Vagina (tissue), 2 donors: ENCODE results near the gene NR3C2. TPM values are rescaled to one million over a fixed set of nuclear protein-coding genes. Genes with fewer than 3 reads are reported as not detected.

Experiments used
- DNase-seq, 2 donors: peaks; one replicate each; pipeline ENCODE4 v3.0.0-alpha.2; 2017; ENCODE audit errors: extremely low spot score in 2 of 2
- H3K27ac ChIP-seq: fragments of 200-600 bp; sonication (generic); one replicate; pipeline ENCODE4 v1.5.1; 2019
- H3K27me3 ChIP-seq: fragments of 200-600 bp; sonication (generic); one replicate; pipeline ENCODE4 v1.5.1; 2019
- H3K36me3 ChIP-seq, 2 donors: fragments of 200-600 bp; sonication (generic); one replicate each; pipeline ENCODE4 v1.5.1; 2017 to 2019
- H3K4me1 ChIP-seq: fragments of 200-600 bp; sonication (generic); one replicate; pipeline ENCODE4 v1.5.1; 2019
- H3K4me3 ChIP-seq, 2 donors: fragments of 200-600 bp; sonication (generic); 1 replicate in 1 of 2; 2 replicates in 1 of 2; pipeline ENCODE4 v1.5.1; 2016 to 2019
- H3K9me3 ChIP-seq: fragments of 200-600 bp; sonication (generic); one replicate; pipeline ENCODE4 v1.5.1; 2019
- CTCF ChIP-seq, 3 experiments: fragments of 450-650 bp in 2 of 3; fragments of 200-600 bp in 1 of 3; sonication (generic) in 1 of 3; IDR thresholded peaks; one replicate each; pipeline ENCODE4 v1.5.1; 2017 to 2019; ENCODE audit warnings: antibody characterized with exemption in 3 of 3, mild to moderate bottlenecking in 2 of 3, moderate library complexity in 2 of 3
- POLR2A ChIP-seq, 2 donors: fragments of 450-650 bp; IDR thresholded peaks; one replicate each; pipeline ENCODE4 v1.6.1; 2017; ENCODE audit warnings: antibody characterized with exemption in 2 of 2, mild to moderate bottlenecking in 2 of 2, moderate library complexity in 2 of 2
- POLR2AphosphoS5 ChIP-seq, 2 donors: sonication (generic); formaldehyde crosslinking; IDR thresholded peaks; one replicate each; pipeline ENCODE4 v1.9.0; 2017; ENCODE audit warnings: antibody characterized with exemption in 2 of 2, mild to moderate bottlenecking in 2 of 2, low read depth in 1 of 2; ENCODE audit not compliant: insufficient read depth in 1 of 2
- intact Hi-C: fragments of 100-400 bp; cut with DNase I; formaldehyde crosslinking; loops from one replicate; pipeline ENCODE4 v1.15.1; 2023
- total RNA-seq: library from RNA; depleted of rRNA; stranded (reverse); fragments of >200 nt; gene quantifications from one replicate; pipeline ENCODE4 v1.2.3, GENCODE V29; 2016

The NR3C2 gene
- total RNA-seq, 1 donor from 2014 or later: 9.6 TPM

- no peaks in the 10 kb centered on the region for H3K9me3 ChIP-seq
- H3K36me3 ChIP-seq: peaks cover 0 to 29% of the 10 kb centered on the region in 2 donors
- H3K4me3 ChIP-seq: no peak overlapping the region
- no peak for TF ChIP-seq CTCF (IDR thresholded peaks at IDR 0.05)
- TF ChIP-seq POLR2A (IDR thresholded peaks at IDR 0.05): no peak
- no peak for TF ChIP-seq POLR2AphosphoS5 (IDR thresholded peaks at IDR 0.05; ENCODE audit: insufficient read depth in 1 of 2, low read depth in 1 of 2)
- H3K27ac ChIP-seq: no peak overlapping the region
- H3K27me3 ChIP-seq: no peaks in the 10 kb centered on the region
- peaks cover 6% of the 10 kb centered on the region for H3K4me1 ChIP-seq
- intact Hi-C loops: no loop called here
- no peak for DNase-seq
Observed at GRCh38 chr4:148076964-148077363, 365.2 kb downstream of the NR3C2 start.

GRCh38 chr4:148075438-148075837 is 366.8 kb downstream of the NR3C2 start:
- Histone ChIP-seq H3K36me3 (peaks cover 0 to 23% of the 10 kb centered on the region in 2 donors), H3K4me1 (peaks cover 9% of the 10 kb centered on the region), H3K9me3 (no peaks in the 10 kb centered on the region), H3K27ac (no peak overlapping the region), H3K4me3 (no peak overlapping the region), H3K27me3 (no peaks in the 10 kb centered on the region)
- intact Hi-C loops: no loop called here
- TF ChIP-seq CTCF (IDR thresholded peaks at IDR 0.05) (no peak), POLR2A (IDR thresholded peaks at IDR 0.05) (no peak), POLR2AphosphoS5 (IDR thresholded peaks at IDR 0.05; ENCODE audit: insufficient read depth in 1 of 2, low read depth in 1 of 2) (no peak)
- no peak for DNase-seq

- no peak overlapping the region for H3K4me3 ChIP-seq
- no peaks in the 10 kb centered on the region for H3K9me3 ChIP-seq
- H3K4me1 ChIP-seq: peaks cover 19% of the 10 kb centered on the region
- peaks cover 0 to 14% of the 10 kb centered on the region in 2 donors for H3K36me3 ChIP-seq
- no peak for DNase-seq
- no peak overlapping the region for H3K27ac ChIP-seq
- no peak for TF ChIP-seq POLR2A (IDR thresholded peaks at IDR 0.05)
- no peak for TF ChIP-seq POLR2AphosphoS5 (IDR thresholded peaks at IDR 0.05; ENCODE audit: insufficient read depth in 1 of 2, low read depth in 1 of 2)
- TF ChIP-seq CTCF (IDR thresholded peaks at IDR 0.05): no peak
- intact Hi-C loops: no loop called here
- no peaks in the 10 kb centered on the region for H3K27me3 ChIP-seq
Observed at GRCh38 chr4:148074462-148074861, 367.8 kb downstream of the NR3C2 start.

GRCh38 chr4:148073349-148073748 is 368.9 kb downstream of the NR3C2 start:
- Histone ChIP-seq H3K27me3 (no peaks in the 10 kb centered on the region), H3K9me3 (no peaks in the 10 kb centered on the region), H3K4me3 (no peak overlapping the region), H3K27ac (no peak overlapping the region), H3K36me3 (peaks cover 0 to 14% of the 10 kb centered on the region in 2 donors), H3K4me1 (peaks cover 19% of the 10 kb centered on the region)
- DNase-seq: no peak
- intact Hi-C loops: no loop called here
- TF ChIP-seq CTCF (IDR thresholded peaks at IDR 0.05) (no peak), POLR2AphosphoS5 (IDR thresholded peaks at IDR 0.05; ENCODE audit: insufficient read depth in 1 of 2, low read depth in 1 of 2) (no peak), POLR2A (IDR thresholded peaks at IDR 0.05) (no peak)

- DNase-seq: no peak
- Histone ChIP-seq H3K4me3 (no peak overlapping the region), H3K27ac (no peak overlapping the region), H3K27me3 (no peaks in the 10 kb centered on the region), H3K9me3 (no peaks in the 10 kb centered on the region), H3K4me1 (peaks cover 22% of the 10 kb centered on the region), H3K36me3 (peaks cover 0 to 14% of the 10 kb centered on the region in 2 donors)
- TF ChIP-seq POLR2A (IDR thresholded peaks at IDR 0.05) (no peak), POLR2AphosphoS5 (IDR thresholded peaks at IDR 0.05; ENCODE audit: insufficient read depth in 1 of 2, low read depth in 1 of 2) (no peak), CTCF (IDR thresholded peaks at IDR 0.05) (no peak)
- intact Hi-C loops: no loop called here
Observed at GRCh38 chr4:148072789-148073188, 369.4 kb downstream of the NR3C2 start.
